ENCODE results near the gene PSMB5. TPM values are rescaled to one million over a fixed set of nuclear protein-coding genes. Genes with fewer than 3 reads are reported as not detected.
A peak's percentile ranks its signal among the peaks of the same experiment; 100 is the strongest.

Gene PSMB5
- total and polyA plus RNA-seq, 2 experiments from 2014 or later = 124 to 326 TPM

GRCh38 chr14:23056956-23057756, 22.5 kb upstream of the PSMB5 start, which contains the start of gene CDH24:
Gene CDH24, minus strand, starts transcription at chr14:23057520. Its CDS starts 1,787 bp downstream, at chr14:23055733.
- DNase-seq (ENCODE audit: low read depth in 1 of 2, low spot score in 1 of 2) = peak; percentile 79 to 86
- H3K4me1 ChIP-seq (ENCODE audit: low read depth) = no peaks in the 10 kb centered on the region
- TF ChIP-seq CTCF (IDR thresholded peaks at IDR 0.05; ENCODE audit: low read depth, low read length) = no peak
- H3K27me3 ChIP-seq = no peaks in the 10 kb centered on the region
- H3K27ac ChIP-seq = peak within 1 kb of the TSS; percentile 77
- H3K36me3 ChIP-seq = peaks cover 18% of the 10 kb centered on the region
- peak within 1 kb of the TSS; percentile 46 for H3K4me3 ChIP-seq
- H3K9me3 ChIP-seq (ENCODE audit: low read depth) = no peaks in the 10 kb centered on the region

GRCh38 chr14:23056145-23056955, 21.6 kb upstream of the PSMB5 start:
- no peaks in the 10 kb centered on the region for H3K4me1 ChIP-seq (ENCODE audit: low read depth)
- no peaks in the 10 kb centered on the region for H3K27me3 ChIP-seq
- DNase-seq (ENCODE audit: low read depth in 1 of 2, low spot score in 1 of 2) = peak; percentile 70 to 76
- H3K36me3 ChIP-seq = peaks cover 14% of the 10 kb centered on the region
- peak overlapping the region; percentile 46 for H3K4me3 ChIP-seq
- TF ChIP-seq CTCF (IDR thresholded peaks at IDR 0.05; ENCODE audit: low read depth, low read length) = peak; percentile 83
- H3K9me3 ChIP-seq (ENCODE audit: low read depth) = no peaks in the 10 kb centered on the region
- no peak overlapping the region for H3K27ac ChIP-seq

- Histone ChIP-seq H3K4me1 (ENCODE audit: low read depth) (no peaks in the 10 kb centered on the region), H3K36me3 (peaks cover 7% of the 10 kb centered on the region), H3K27ac (no peak overlapping the region), H3K4me3 (no peak overlapping the region), H3K9me3 (ENCODE audit: low read depth) (no peaks in the 10 kb centered on the region), H3K27me3 (no peaks in the 10 kb centered on the region)
- DNase-seq (ENCODE audit: low read depth in 1 of 2, low spot score in 1 of 2) = peak in 1 of 2 donors; percentile 45
- TF ChIP-seq CTCF (IDR thresholded peaks at IDR 0.05; ENCODE audit: low read depth, low read length) = no peak
Measured at GRCh38 chr14:23055621-23056144, 21.0 kb upstream of the PSMB5 start.

GRCh38 chr14:23055147-23055550, 20.4 kb upstream of the PSMB5 start:
- no peaks in the 10 kb centered on the region for H3K27me3 ChIP-seq
- no peaks in the 10 kb centered on the region for H3K4me1 ChIP-seq (ENCODE audit: low read depth)
- no peak for TF ChIP-seq CTCF (IDR thresholded peaks at IDR 0.05; ENCODE audit: low read depth, low read length)
- no peak overlapping the region for H3K4me3 ChIP-seq
- peaks cover 3% of the 10 kb centered on the region for H3K36me3 ChIP-seq
- H3K27ac ChIP-seq = no peak overlapping the region
- no peak for DNase-seq (ENCODE audit: low read depth in 1 of 2, low spot score in 1 of 2)
- no peaks in the 10 kb centered on the region for H3K9me3 ChIP-seq (ENCODE audit: low read depth)

GRCh38 chr14:23054000-23054811, 19.5 kb upstream of the PSMB5 start:
- H3K27me3 ChIP-seq = no peaks in the 10 kb centered on the region
- H3K27ac ChIP-seq = no peak overlapping the region
- peak; percentile 13 for TF ChIP-seq CTCF (IDR thresholded peaks at IDR 0.05; ENCODE audit: low read depth, low read length)
- peak in 1 of 2 donors; percentile 26 for DNase-seq (ENCODE audit: low read depth in 1 of 2, low spot score in 1 of 2)
- no peak overlapping the region for H3K4me3 ChIP-seq
- H3K4me1 ChIP-seq (ENCODE audit: low read depth) = no peaks in the 10 kb centered on the region
- H3K9me3 ChIP-seq (ENCODE audit: low read depth) = no peaks in the 10 kb centered on the region
- H3K36me3 ChIP-seq = no peaks in the 10 kb centered on the region
